OCI-LY3 (cell line): ENCODE data around the gene ADCY5.

Source experiments
- H2AFZ ChIP-seq: fragments of 200-600, 300-600 bp; shearing (Covaris generic); 2 replicates; pipeline ENCODE4 v1.6.0; 2014; ENCODE audit warnings: antibody characterized with exemption, low read depth, low read length
- H3K27ac ChIP-seq: fragments of 200-600, 300-600 bp; sonication (generic); 2 replicates; pipeline ENCODE4 v1.5.1; 2014; ENCODE audit warnings: mild to moderate bottlenecking, low read length, moderate library complexity, mixed read lengths
- H3K27me3 ChIP-seq: fragments of 200-600, 300-600 bp; sonication (generic); 2 replicates; pipeline ENCODE4 v1.6.1; 2014; ENCODE audit warnings: low read depth, low read length, mixed read lengths
- H3K36me3 ChIP-seq: fragments of 200-600, 300-600 bp; sonication (generic); replicated peaks from 2 replicates; pipeline ENCODE3; 2014; ENCODE audit warnings: low read depth, low read length, mixed read lengths
- H3K4me1 ChIP-seq: fragments of 300-600, 200-600 bp; sonication (generic); 2 replicates; pipeline ENCODE4 v1.6.1; 2014; ENCODE audit warnings: low read length, mixed read lengths
- H3K4me2 ChIP-seq: fragments of 200-600, 300-600 bp; sonication (generic); 2 replicates; pipeline ENCODE4 v1.6.1; 2014; ENCODE audit warnings: low read length, mixed read lengths
- H3K4me3 ChIP-seq: fragments of 300-600, 200-600 bp; sonication (generic); 2 replicates; pipeline ENCODE4 v1.5.1; 2014; ENCODE audit warnings: antibody characterized with exemption, mild to moderate bottlenecking, low read length, moderate library complexity
- H3K79me2 ChIP-seq: fragments of 300-600, 200-600 bp; shearing (Covaris generic); 2 replicates; pipeline ENCODE4 v1.6.1; 2014; ENCODE audit warnings: mild to moderate bottlenecking, low read length, mixed read lengths
- H3K9ac ChIP-seq: fragments of 300-600, 200-600 bp; shearing (Covaris generic); 2 replicates; pipeline ENCODE4 v1.6.0; 2014; ENCODE audit warnings: mild to moderate bottlenecking, low read length, moderate library complexity
- H3K9me3 ChIP-seq: fragments of 200-600, 300-600 bp; shearing (Covaris generic); 2 replicates; pipeline ENCODE4 v1.6.1; 2014; ENCODE audit warnings: low read length, mixed read lengths; ENCODE audit not compliant: insufficient read depth
- H4K20me1 ChIP-seq: fragments of 200-600, 300-600 bp; sonication (generic); 2 replicates; pipeline ENCODE4 v1.6.1; 2016; ENCODE audit warnings: low read length, mixed read lengths; ENCODE audit not compliant: insufficient read depth
- CTCF ChIP-seq: fragments of 200-600, 300-600 bp; sonication (generic); IDR thresholded peaks from 2 replicates; pipeline ENCODE4 v1.5.1; 2014; ENCODE audit warnings: antibody characterized with exemption, low read length, low read depth
- EZH2phosphoT487 ChIP-seq: fragments of 200-600 bp; shearing (Covaris generic); IDR thresholded peaks from 2 replicates; pipeline ENCODE4 v1.6.1; 2018; ENCODE audit warnings: antibody characterized with exemption, mixed run types, low read depth

ADCY5 gene

GRCh38 chr3:123350971-123351370, 97.9 kb downstream of the ADCY5 start:
- H4K20me1 ChIP-seq: no peaks in the 10 kb centered on the region
- no peak for TF ChIP-seq EZH2phosphoT487
- no peak for TF ChIP-seq CTCF
- H3K4me1 ChIP-seq: no peaks in the 10 kb centered on the region
- H3K27me3 ChIP-seq: peaks cover 48% of the 10 kb centered on the region
- no peak overlapping the region for H3K4me3 ChIP-seq
- H3K9me3 ChIP-seq: peaks cover 4% of the 10 kb centered on the region; the same call in 1 of the 2 replicates
- H3K27ac ChIP-seq: no peak overlapping the region
- H2AFZ ChIP-seq: no peak overlapping the region
- no peak overlapping the region for H3K9ac ChIP-seq
- no peaks in the 10 kb centered on the region for H3K36me3 ChIP-seq
- H3K79me2 ChIP-seq: no peaks in the 10 kb centered on the region
- H3K4me2 ChIP-seq: no peak overlapping the region

GRCh38 chr3:123349566-123350435, 99.1 kb downstream of the ADCY5 start:
- Histone ChIP-seq H3K27ac (no peak overlapping the region), H4K20me1 (no peaks in the 10 kb centered on the region), H3K9me3 (peaks cover 1% of the 10 kb centered on the region; the same call in 1 of the 2 replicates), H3K4me3 (no peak overlapping the region), H3K4me1 (no peaks in the 10 kb centered on the region), H3K36me3 (no peaks in the 10 kb centered on the region), H2AFZ (no peak overlapping the region), H3K79me2 (no peaks in the 10 kb centered on the region), H3K27me3 (peaks cover 40% of the 10 kb centered on the region), H3K9ac (no peak overlapping the region), H3K4me2 (no peak overlapping the region)
- TF ChIP-seq CTCF (no peak), EZH2phosphoT487 (no peak)

- H2AFZ ChIP-seq: no peak overlapping the region
- H3K27me3 ChIP-seq: peaks cover 34% of the 10 kb centered on the region
- H3K36me3 ChIP-seq: no peaks in the 10 kb centered on the region
- H4K20me1 ChIP-seq: no peaks in the 10 kb centered on the region
- H3K4me1 ChIP-seq: no peaks in the 10 kb centered on the region
- H3K79me2 ChIP-seq: no peaks in the 10 kb centered on the region
- no peak overlapping the region for H3K4me3 ChIP-seq
- TF ChIP-seq CTCF (no peak), EZH2phosphoT487 (no peak)
- H3K4me2 ChIP-seq: no peak overlapping the region
- H3K27ac ChIP-seq: no peak overlapping the region
- H3K9me3 ChIP-seq: no peaks in the 10 kb centered on the region
- H3K9ac ChIP-seq: no peak overlapping the region
These were observed 99.7 kb downstream of the ADCY5 start for GRCh38 chr3:123349201-123349535.

GRCh38 chr3:123348471-123349200, 100.3 kb downstream of the ADCY5 start:
- Histone ChIP-seq H3K4me2 (no peak overlapping the region), H3K4me1 (no peaks in the 10 kb centered on the region), H2AFZ (no peak overlapping the region), H3K27ac (no peak overlapping the region), H3K4me3 (no peak overlapping the region), H4K20me1 (no peaks in the 10 kb centered on the region), H3K79me2 (no peaks in the 10 kb centered on the region), H3K27me3 (peaks cover 30% of the 10 kb centered on the region), H3K36me3 (no peaks in the 10 kb centered on the region), H3K9ac (no peak overlapping the region), H3K9me3 (no peaks in the 10 kb centered on the region)
- TF ChIP-seq EZH2phosphoT487: no peak
